AG10803 (cell line): ENCODE results near the gene EIF3D.
A peak's percentile ranks its signal among the peaks of the same experiment; 100 is the strongest.

Experiments
- DNase-seq: peaks from one replicate; pipeline ENCODE4 v3.0.0; 2010; ENCODE audit warnings: low read depth
- H3K4me3 ChIP-seq: 2 replicates; pipeline ENCODE4 v1.5.1; 2011; ENCODE audit warnings: mild to moderate bottlenecking, low read length, control low read depth
- CTCF ChIP-seq: conservative IDR thresholded peaks from 2 replicates; pipeline ENCODE4 v1.5.1; 2011; ENCODE audit warnings: mild to moderate bottlenecking, low read length, control low read depth, inconsistent platforms

EIF3D gene

GRCh38 chr22:36467042-36467810 lies 61.7 kb downstream of the EIF3D start:
- peak; percentile 81 for DNase-seq
- H3K4me3 ChIP-seq = no peak overlapping the region
- TF ChIP-seq CTCF = no peak

- TF ChIP-seq CTCF = no peak
- no peak for DNase-seq
- no peak overlapping the region for H3K4me3 ChIP-seq
Measured at GRCh38 chr22:36466258-36466657, 62.7 kb downstream of the EIF3D start.

DNA sequence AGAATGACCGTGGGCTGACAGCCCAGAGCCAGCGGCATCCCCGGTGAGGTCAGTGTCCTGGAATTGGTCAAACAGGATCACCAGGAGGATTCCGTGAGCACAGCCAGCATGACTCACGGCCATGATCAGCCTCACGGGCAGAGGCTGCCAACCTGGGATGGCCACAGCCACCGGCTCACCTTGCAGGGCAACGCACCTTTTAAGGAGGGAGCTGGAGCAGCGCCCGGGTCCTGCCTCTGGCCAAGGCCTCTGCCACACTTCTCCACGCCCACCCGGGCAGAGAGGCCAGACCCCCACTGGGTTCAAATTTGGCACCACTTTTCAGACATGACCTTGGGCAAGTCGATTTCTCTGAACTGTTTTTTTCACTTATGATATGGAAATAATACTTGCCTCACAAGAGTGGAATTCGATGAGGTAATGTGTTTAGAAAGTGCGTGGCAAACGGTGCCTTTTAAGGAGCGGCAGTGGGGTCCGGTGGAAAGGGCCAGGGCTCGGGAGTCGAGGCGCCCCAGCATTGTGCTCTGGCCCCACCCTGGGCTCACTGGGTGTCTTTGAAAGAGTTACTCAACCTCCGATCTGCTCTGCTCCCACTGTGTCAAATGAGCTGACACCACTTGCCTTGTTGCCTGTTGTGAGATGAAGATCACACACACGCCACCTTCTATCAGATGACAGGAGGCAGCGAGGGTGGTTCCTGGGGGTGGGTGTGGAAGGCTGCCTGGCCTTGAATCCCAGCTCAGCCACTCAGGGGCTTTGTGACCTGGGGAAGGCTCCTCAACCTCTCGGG lies 63.5 kb downstream of the EIF3D start:
- peak; percentile 79 for DNase-seq
- H3K4me3 ChIP-seq = no peak overlapping the region
- no peak for TF ChIP-seq CTCF

DNA sequence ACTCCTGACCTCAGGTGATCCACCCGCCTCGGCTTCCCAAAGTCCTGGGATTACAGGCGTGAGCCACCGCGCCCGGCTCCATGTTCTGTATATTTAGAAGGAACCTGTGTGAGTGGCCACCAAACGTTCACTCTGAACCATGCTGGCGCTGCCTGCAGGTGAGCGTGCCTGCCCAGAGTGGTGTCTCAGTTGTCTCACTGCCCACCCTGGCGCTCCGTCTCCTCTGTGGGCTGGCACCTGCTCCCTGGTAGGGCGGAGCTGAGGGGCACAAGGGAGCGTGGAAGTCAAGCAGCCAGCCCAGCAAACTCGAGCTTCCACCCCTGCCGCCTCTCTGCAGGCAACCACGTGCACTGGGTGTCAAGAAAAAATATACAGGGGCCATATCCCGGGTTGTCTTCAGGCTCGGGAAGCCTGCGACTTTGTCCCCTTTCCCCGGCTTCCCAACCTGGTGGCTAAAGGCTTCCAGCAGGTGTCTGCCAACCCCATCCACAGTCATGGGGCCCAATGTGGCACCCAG lies 64.2 kb downstream of the EIF3D start:
- no peak overlapping the region for H3K4me3 ChIP-seq
- no peak for DNase-seq
- TF ChIP-seq CTCF = no peak

- DNase-seq = no peak
- TF ChIP-seq CTCF = no peak
- H3K4me3 ChIP-seq = no peak overlapping the region
Measured at GRCh38 chr22:36463783-36464184, 65.2 kb downstream of the EIF3D start.

GRCh38 chr22:36461665-36462649 lies 67.0 kb downstream of the EIF3D start:
- no peak for TF ChIP-seq CTCF
- DNase-seq = peak; percentile 92
- no peak overlapping the region for H3K4me3 ChIP-seq
